ENCODE data around the gene NUP210L.
"Not testable (repeated sequence)": the region's sequence is repeated elsewhere in the genome, so short reads cannot be mapped to it uniquely, and the experiment has no call there.

NUP210L gene

DNA sequence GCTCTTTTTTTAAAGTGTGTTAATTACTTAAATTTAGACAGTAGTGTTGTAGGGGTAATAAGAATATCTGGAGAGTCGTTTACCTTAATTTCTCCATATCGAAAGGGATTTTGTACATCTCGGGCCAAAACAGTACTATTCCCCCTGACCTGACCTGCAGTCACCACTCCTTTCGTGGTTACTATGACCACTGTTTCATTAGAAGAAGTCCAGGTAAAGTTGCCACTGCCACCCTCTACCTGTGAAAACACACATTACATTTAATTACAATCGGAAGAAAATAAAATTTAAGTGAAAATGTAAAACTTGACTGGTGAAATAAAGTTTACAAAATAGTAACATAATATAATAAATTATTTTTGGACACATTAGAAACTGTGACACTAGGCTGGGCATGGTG lies 37.2 kb downstream of the NUP210L start:
- POLR2A ChIA-PET = no interaction called here
- DNase-seq (ENCODE audit: extremely low spot score) = no peak
- CTCF ChIA-PET = no interaction called here
- TF ChIP-seq, protein P1, sequence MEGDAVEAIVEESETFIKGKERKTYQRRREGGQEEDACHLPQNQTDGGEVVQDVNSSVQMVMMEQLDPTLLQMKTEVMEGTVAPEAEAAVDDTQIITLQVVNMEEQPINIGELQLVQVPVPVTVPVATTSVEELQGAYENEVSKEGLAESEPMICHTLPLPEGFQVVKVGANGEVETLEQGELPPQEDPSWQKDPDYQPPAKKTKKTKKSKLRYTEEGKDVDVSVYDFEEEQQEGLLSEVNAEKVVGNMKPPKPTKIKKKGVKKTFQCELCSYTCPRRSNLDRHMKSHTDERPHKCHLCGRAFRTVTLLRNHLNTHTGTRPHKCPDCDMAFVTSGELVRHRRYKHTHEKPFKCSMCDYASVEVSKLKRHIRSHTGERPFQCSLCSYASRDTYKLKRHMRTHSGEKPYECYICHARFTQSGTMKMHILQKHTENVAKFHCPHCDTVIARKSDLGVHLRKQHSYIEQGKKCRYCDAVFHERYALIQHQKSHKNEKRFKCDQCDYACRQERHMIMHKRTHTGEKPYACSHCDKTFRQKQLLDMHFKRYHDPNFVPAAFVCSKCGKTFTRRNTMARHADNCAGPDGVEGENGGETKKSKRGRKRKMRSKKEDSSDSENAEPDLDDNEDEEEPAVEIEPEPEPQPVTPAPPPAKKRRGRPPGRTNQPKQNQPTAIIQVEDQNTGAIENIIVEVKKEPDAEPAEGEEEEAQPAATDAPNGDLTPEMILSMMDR (IDR thresholded peaks at IDR 0.05; ENCODE audit: control extremely low read depth, extremely low read depth, low read depth, missing control alignments) = no peak

DNA sequence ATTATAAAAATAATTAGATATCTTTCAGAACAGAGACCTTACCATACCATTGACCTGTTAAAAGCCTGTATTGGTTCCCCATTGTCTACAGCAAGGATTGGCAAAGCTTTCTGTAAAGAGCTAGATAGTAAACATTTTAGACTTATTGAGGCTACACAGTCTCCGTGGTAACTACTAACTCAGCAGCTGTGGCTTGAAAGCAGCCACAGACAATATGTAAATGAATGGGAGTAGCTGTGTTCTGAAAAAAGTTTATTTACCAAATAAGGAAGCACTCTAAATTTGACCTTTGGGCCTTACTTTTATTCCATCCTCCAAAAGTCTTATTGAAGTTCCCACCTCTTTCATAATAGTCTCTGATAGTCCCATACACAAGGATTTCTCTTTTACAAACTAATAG lies 39.7 kb downstream of the NUP210L start:
- ChIA-PET POLR2A (no interaction called here), CTCF (interaction anchor here (1.2 kb wide), 1 partner anchor 11 kb away, joined by 4 read pairs; no protein-coding TSS in a partner anchor)
- TF ChIP-seq, protein P1 (IDR thresholded peaks at IDR 0.05; ENCODE audit: control extremely low read depth, extremely low read depth, low read depth, missing control alignments) = no peak
- no peak for DNase-seq (ENCODE audit: extremely low spot score)

DNA sequence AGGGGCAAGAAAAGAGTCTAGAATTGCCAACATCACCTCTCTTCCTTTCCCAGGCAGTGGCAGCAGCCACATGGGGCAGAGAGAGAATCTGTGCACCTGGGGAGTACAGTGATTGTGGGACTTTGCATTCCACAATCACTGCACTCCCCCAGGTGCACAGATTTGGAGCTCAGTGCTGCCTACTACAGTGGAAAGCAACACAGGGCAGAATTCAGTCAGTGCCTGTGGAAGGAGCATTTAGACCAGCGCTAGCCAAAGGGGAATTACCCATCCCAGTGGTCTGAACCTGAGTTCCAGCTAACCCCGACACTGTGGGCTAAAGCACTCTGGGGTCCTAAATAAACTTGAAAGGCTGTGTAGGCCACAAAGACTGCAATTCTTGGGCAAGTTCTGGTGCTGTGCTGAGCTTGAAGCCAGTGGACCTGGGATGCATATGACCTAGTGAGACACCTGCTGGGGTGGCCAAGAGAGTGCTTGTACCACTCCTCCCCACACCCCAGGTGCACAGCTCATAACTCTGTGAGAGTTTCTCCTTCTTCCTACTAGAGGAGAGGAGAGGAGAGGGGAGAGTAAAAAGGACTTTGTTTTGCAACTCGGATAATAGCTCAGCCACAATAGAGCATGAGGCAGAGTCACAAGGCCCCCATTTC lies 50.3 kb downstream of the NUP210L start:
- ChIA-PET POLR2A (no interaction called here), CTCF (interaction anchor here (1.2 to 1.4 kb wide), 2 partner anchors 10 to 42 kb away, joined by 3 to 4 read pairs; no protein-coding TSS in a partner anchor)
- DNase-seq (ENCODE audit: extremely low spot score) = no peak
- TF ChIP-seq, protein P1 (IDR thresholded peaks at IDR 0.05; ENCODE audit: control extremely low read depth, extremely low read depth, low read depth, missing control alignments) = peak; percentile 8

DNA sequence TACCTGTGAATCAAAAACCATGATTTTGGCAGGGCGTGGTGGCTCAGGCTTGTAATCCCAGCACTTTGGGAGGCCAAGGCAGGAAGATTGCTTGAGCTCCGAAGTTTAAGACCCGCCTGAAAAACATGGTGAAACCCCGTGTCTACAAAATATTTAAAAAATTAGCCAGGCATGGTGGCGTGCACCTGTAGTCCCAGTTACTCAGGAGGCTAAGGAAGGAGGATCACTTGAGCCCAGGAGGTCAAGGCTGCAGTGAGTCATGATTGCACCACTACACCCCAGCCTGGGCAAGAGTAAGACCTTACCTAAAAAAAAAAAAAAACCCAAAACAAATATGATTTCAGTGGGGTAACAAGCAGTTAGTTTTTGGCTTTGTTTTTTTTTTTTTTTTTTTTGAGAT lies 54.7 kb downstream of the NUP210L start:
- POLR2A ChIA-PET = not testable (repeated sequence)

DNA sequence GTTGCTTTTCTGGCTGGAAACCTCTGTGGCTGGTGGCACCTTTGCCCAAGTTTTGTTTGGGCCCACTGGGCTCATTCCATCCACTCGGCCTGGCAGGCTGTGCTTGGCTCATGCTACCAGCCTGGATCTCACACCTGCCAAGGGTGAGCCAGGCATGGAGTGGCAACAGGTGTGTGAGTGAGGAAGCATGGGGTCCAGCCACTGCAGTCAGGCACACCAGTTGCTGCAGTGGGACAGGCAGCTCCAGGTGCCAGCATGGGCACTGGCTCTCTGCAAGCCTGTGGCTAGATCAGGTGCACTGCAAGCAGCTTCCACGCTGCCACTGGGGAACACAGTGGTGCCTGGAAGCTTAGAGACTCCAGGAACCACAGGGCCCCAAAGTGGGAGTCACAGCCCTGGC lies 57.0 kb downstream of the NUP210L start:
- ChIA-PET CTCF (interaction anchor here (0.8 kb wide), 1 partner anchor 56 kb away, joined by 3 read pairs; no protein-coding TSS in a partner anchor), POLR2A (no interaction called here)
- TF ChIP-seq, protein P1 (IDR thresholded peaks at IDR 0.05; ENCODE audit: control extremely low read depth, extremely low read depth, low read depth, missing control alignments) = no peak
- no peak for DNase-seq (ENCODE audit: extremely low spot score)

More for the DNA sequence above, 54.7 kb downstream of the NUP210L start:
- CTCF ChIA-PET = interaction anchor here (0.9 kb wide), 2 partner anchors 9 to 11 kb away, joined by 3 read pairs; no protein-coding TSS in a partner anchor
- DNase-seq (ENCODE audit: extremely low spot score) = not testable (repeated sequence)

DNA sequence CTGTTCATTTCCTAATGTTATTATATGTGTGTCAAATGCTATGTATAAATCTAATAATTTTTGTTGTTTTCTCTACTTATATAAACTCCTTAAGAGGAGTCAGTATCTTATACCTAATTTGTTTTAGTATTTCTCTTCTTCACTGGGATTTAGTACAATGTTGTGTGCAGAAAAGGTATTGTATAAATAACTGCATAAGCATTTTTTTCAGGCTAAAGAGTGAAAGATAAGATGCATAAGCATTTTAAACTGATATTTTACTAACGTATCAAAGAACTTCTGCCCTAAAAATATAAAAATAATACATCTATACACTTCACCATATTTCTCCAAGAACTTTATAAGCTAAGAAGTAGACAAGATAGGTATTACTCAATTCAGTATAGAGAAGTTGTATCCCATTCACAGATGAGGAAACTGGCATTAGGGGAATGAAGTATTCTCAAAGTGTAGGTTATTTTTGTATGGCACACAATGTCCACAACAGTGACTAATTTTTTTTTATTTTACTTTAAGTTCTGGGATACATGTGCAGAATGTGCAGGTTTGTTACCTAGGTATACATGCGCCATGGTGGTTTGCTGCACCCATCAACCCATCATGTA lies 59.3 kb downstream of the NUP210L start:
- DNase-seq (ENCODE audit: extremely low spot score) = no peak
- TF ChIP-seq, protein P1 (IDR thresholded peaks at IDR 0.05; ENCODE audit: control extremely low read depth, extremely low read depth, low read depth, missing control alignments) = no peak
- ChIA-PET CTCF (no interaction called here), POLR2A (no interaction called here)

DNA sequence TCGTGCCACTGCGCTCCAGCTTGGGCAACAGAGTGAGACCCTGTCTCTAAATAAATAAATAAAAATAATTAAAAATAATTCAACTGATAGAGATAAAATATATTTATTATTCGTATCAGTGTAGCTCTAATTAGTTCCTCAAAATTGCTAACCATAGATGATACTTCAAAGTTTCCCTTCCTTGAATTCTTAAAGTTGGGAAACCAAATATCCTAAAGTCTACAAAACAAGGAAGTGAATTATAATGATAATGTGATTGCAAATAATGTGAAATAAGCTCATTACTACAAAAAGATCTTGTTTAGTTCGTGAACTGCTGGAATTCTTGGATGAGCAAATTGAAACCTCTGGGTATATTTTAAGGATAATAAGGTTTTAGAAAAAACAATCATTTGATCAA lies 60.5 kb downstream of the NUP210L start:
- TF ChIP-seq, protein P1 (IDR thresholded peaks at IDR 0.05; ENCODE audit: control extremely low read depth, extremely low read depth, low read depth, missing control alignments) = no peak

More for the DNA sequence above, 60.5 kb downstream of the NUP210L start:
- no peak for DNase-seq (ENCODE audit: extremely low spot score)
- POLR2A ChIA-PET = no interaction called here
- CTCF ChIA-PET = interaction anchor here (1.0 kb wide), 1 partner anchor 8 kb away, joined by 3 read pairs; no protein-coding TSS in a partner anchor
